ENCODE data around the gene SCAMP1. TPM values are rescaled to one million over a fixed set of nuclear protein-coding genes. Genes with fewer than 3 reads are reported as not detected.

SCAMP1 gene
- total RNA-seq, 1 donor from 2014 or later = 15.0 TPM

- TF ChIP-seq, protein P1, sequence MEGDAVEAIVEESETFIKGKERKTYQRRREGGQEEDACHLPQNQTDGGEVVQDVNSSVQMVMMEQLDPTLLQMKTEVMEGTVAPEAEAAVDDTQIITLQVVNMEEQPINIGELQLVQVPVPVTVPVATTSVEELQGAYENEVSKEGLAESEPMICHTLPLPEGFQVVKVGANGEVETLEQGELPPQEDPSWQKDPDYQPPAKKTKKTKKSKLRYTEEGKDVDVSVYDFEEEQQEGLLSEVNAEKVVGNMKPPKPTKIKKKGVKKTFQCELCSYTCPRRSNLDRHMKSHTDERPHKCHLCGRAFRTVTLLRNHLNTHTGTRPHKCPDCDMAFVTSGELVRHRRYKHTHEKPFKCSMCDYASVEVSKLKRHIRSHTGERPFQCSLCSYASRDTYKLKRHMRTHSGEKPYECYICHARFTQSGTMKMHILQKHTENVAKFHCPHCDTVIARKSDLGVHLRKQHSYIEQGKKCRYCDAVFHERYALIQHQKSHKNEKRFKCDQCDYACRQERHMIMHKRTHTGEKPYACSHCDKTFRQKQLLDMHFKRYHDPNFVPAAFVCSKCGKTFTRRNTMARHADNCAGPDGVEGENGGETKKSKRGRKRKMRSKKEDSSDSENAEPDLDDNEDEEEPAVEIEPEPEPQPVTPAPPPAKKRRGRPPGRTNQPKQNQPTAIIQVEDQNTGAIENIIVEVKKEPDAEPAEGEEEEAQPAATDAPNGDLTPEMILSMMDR (IDR thresholded peaks at IDR 0.05) = no peak
- no peak for DNase-seq (ENCODE audit: low spot score in 2 of 2)
- H3K27ac ChIP-seq = no peak overlapping the region
Observed at GRCh38 chr5:78458843-78459242, 98.4 kb downstream of the SCAMP1 start.

DNA sequence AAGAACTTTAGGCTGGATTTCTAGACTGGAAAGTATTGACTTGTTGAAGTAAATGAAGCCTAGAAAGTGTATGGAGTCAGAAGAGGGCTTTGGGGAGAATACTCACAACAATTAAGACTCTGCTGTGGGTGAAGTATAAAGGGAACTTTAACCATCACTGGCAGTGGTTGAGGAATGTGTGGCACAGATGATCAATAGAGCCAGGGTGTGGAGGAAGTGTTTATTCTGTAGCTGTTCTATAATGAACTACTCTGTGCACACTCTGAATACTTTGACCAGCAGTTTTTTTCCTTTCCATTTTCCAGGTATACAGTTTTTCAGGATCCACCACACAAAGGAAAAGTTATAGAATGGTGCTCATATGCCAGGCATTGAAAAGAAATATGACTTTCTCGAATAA, 106.7 kb downstream of the SCAMP1 start:
- DNase-seq (ENCODE audit: low spot score in 2 of 2) = no peak
- Histone ChIP-seq H3K9me3 (no peaks in the 10 kb centered on the region), H3K4me1 (no peaks in the 10 kb centered on the region), H3K4me3 (no peak overlapping the region), H3K36me3 (no peaks in the 10 kb centered on the region), H3K27ac (no peak overlapping the region), H3K27me3 (no peaks in the 10 kb centered on the region)
- intact Hi-C loops (cut with DNase I) = loop anchor here (5.0 kb wide), 4 partner anchors 65 to 665 kb away; partner anchors contain the start of gene LHFPL2
- TF ChIP-seq, protein P1 (IDR thresholded peaks at IDR 0.05) = no peak

More at GRCh38 chr5:78458843-78459242, 98.4 kb downstream of the SCAMP1 start:
- intact Hi-C loops (cut with DNase I) = no loop called here
- Histone ChIP-seq H3K27me3 (no peaks in the 10 kb centered on the region), H3K36me3 (no peaks in the 10 kb centered on the region), H3K4me1 (no peaks in the 10 kb centered on the region), H3K4me3 (no peak overlapping the region), H3K9me3 (no peaks in the 10 kb centered on the region)

GRCh38 chr5:78467752-78468357, 107.4 kb downstream of the SCAMP1 start:
- intact Hi-C loops (cut with DNase I) = loop anchor here (5.0 kb wide), 4 partner anchors 64 to 664 kb away; partner anchors contain the start of gene LHFPL2
- Histone ChIP-seq H3K27me3 (no peaks in the 10 kb centered on the region), H3K9me3 (no peaks in the 10 kb centered on the region), H3K36me3 (no peaks in the 10 kb centered on the region), H3K4me3 (no peak overlapping the region), H3K4me1 (no peaks in the 10 kb centered on the region), H3K27ac (no peak overlapping the region)
- DNase-seq (ENCODE audit: low spot score in 2 of 2) = no peak
- TF ChIP-seq, protein P1 (IDR thresholded peaks at IDR 0.05) = peak; percentile 73 to 85 (median 84)

- Histone ChIP-seq H3K9me3 (no peaks in the 10 kb centered on the region), H3K4me1 (no peaks in the 10 kb centered on the region), H3K27ac (no peak overlapping the region), H3K27me3 (no peaks in the 10 kb centered on the region), H3K36me3 (no peaks in the 10 kb centered on the region), H3K4me3 (no peak overlapping the region)
- intact Hi-C loops (cut with DNase I) = no loop called here
- DNase-seq (ENCODE audit: low spot score in 2 of 2) = no peak
- TF ChIP-seq, protein P1 (IDR thresholded peaks at IDR 0.05) = no peak
Observed at GRCh38 chr5:78471896-78472295, 111.5 kb downstream of the SCAMP1 start.

GRCh38 chr5:78472469-78473106, 112.2 kb downstream of the SCAMP1 start:
- H3K4me1 ChIP-seq = no peaks in the 10 kb centered on the region
- TF ChIP-seq, protein P1 (IDR thresholded peaks at IDR 0.05) = peak in 1 of 3 experiments; percentile 15
- no peak overlapping the region for H3K27ac ChIP-seq
- no peaks in the 10 kb centered on the region for H3K9me3 ChIP-seq
- H3K4me3 ChIP-seq = no peak overlapping the region
- intact Hi-C loops (cut with DNase I) = no loop called here
- H3K36me3 ChIP-seq = no peaks in the 10 kb centered on the region
- DNase-seq (ENCODE audit: low spot score in 2 of 2) = no peak
- H3K27me3 ChIP-seq = no peaks in the 10 kb centered on the region

All from ascending aorta (tissue), 2 donors.